GM12878 (cell line): ENCODE data around the gene TMED10. TPM values are rescaled to one million over a fixed set of nuclear protein-coding genes. Genes with fewer than 3 reads are reported as not detected.

Experiments used
- ATAC-seq: fragments of 200-7000 bp; cut with Tn5 transposase; 3 replicates; pipeline ENCODE4 v1.9.1; 2020; ENCODE audit warnings: mild to moderate bottlenecking, moderate library complexity
- BruUV-seq: library from RNA; stranded (reverse); fragments of 400-500 nt; replicated peaks from 2 replicates; lab custom pipeline; 2021; lab: Mats Ljungman, UMichigan
- CTCF ChIA-PET: fragments of 300-600 bp; sonication (Branson Sonifier 250); formaldehyde crosslinking; extraction: SDS; loops from one replicate; lab custom pipeline; 2021; ENCODE audit warnings: inconsistent platforms; lab: Yijun Ruan, JAX
- POLR2A ChIA-PET: fragments of 350-600 bp; formaldehyde crosslinking; extraction: SDS; loops from one replicate; lab custom pipeline; 2021; ENCODE audit warnings: inconsistent platforms; lab: Charles Lee
- RAD21 ChIA-PET: fragments of 300-600 bp; sonication (Branson Sonifier 250); formaldehyde crosslinking; loops from one replicate; lab custom pipeline; 2023; ENCODE audit warnings: antibody characterized with exemption; ENCODE audit not compliant: unreplicated experiment; lab: Charles Lee
- SMC1A ChIA-PET: fragments of 300-600 bp; sonication (Branson Sonifier 250); formaldehyde crosslinking; loops from one replicate; lab custom pipeline; 2023; ENCODE audit not compliant: unreplicated experiment, uncharacterized antibody; lab: Charles Lee
- DNase-seq: peaks from one replicate; pipeline ENCODE4 v3.0.0-alpha.2; 2011; ENCODE audit warnings: low read depth, low spot score
- FAIRE-seq: peaks from 3 replicates; lab custom pipeline; 2011; peaks lifted over from hg19 to GRCh38; lab: Jason Lieb, UNC
- H2AFZ ChIP-seq: 2 replicates; pipeline ENCODE4 v1.6.0; 2011; ENCODE audit warnings: low read depth, low read length, control low read depth; ENCODE audit not compliant: control insufficient read depth
- H3K27ac ChIP-seq: 2 replicates; pipeline ENCODE4 v1.5.1; 2011; ENCODE audit warnings: control low read depth; ENCODE audit not compliant: control insufficient read depth, insufficient read depth
- H3K27me3 ChIP-seq, 2 experiments: replicated peaks in 1 of 2; 2 replicates each; pipeline versions ENCODE4 v1.6.0 to v1.6.1; 2011; ENCODE audit warnings: low read length in 1 of 2; ENCODE audit not compliant: control insufficient read depth in 2 of 2, insufficient read depth in 2 of 2
- H3K36me3 ChIP-seq, 2 experiments: 2 replicates each; pipeline ENCODE4 v1.5.1; 2011; ENCODE audit warnings: low read length in 1 of 2; ENCODE audit not compliant: control insufficient read depth in 2 of 2, insufficient read depth in 2 of 2
- H3K4me1 ChIP-seq: 2 replicates; pipeline ENCODE4 v1.6.1; 2011; ENCODE audit warnings: mild to moderate bottlenecking, low read length, moderate library complexity, mixed read lengths; ENCODE audit not compliant: control insufficient read depth, insufficient read depth
- H3K4me2 ChIP-seq: 2 replicates; pipeline ENCODE4 v1.6.0; 2011; ENCODE audit warnings: control low read depth; ENCODE audit not compliant: control insufficient read depth, insufficient read depth
- H3K4me3 ChIP-seq: fragments of 200-600 bp; sonication (generic); 2 replicates; pipeline ENCODE4 v1.5.1; 2016
- H3K79me2 ChIP-seq: 2 replicates; pipeline ENCODE4 v1.6.0; 2011; ENCODE audit warnings: low read length; ENCODE audit not compliant: control insufficient read depth, insufficient read depth
- H3K9ac ChIP-seq: 2 replicates; pipeline ENCODE4 v1.8.0; 2011; ENCODE audit warnings: low read length, control low read depth, mixed read lengths; ENCODE audit not compliant: control insufficient read depth, insufficient read depth
- H3K9me3 ChIP-seq: replicated peaks from 3 replicates; pipeline ENCODE4 v1.5.1; 2011; ENCODE audit warnings: mild to moderate bottlenecking, low read length; ENCODE audit not compliant: control insufficient read depth, insufficient read depth
- H4K20me1 ChIP-seq: 2 replicates; pipeline ENCODE4 v1.6.0; 2011; ENCODE audit not compliant: control insufficient read depth, insufficient read depth
- RAD21 ChIP-seq: IDR thresholded peaks from 2 replicates; pipeline ENCODE4 v1.6.1; 2011; ENCODE audit warnings: mild to moderate bottlenecking, low read depth, low read length, moderate library complexity; ENCODE audit not compliant: insufficient read depth
- RB1 ChIP-seq: fragments of 450-650 bp; formaldehyde crosslinking; IDR thresholded peaks from 2 replicates; pipeline ENCODE4 v1.6.1; 2017; ENCODE audit warnings: mild to moderate bottlenecking, borderline replicate concordance
- SIX5 ChIP-seq: IDR thresholded peaks from 2 replicates; pipeline ENCODE4 v1.6.1; 2011; ENCODE audit warnings: mild to moderate bottlenecking, low read depth, low read length, moderate library complexity; ENCODE audit not compliant: severe bottlenecking
- SMC3 ChIP-seq: IDR thresholded peaks from 2 replicates; pipeline ENCODE4 v1.6.1; 2011; ENCODE audit warnings: low read length, improper control_type of control experiment, borderline replicate concordance
- in situ Hi-C: fragments of 300-500 bp; cut with MboI; formaldehyde crosslinking; loops from 9 replicates; pipeline ENCODE4 v1.14.3; 2018; ENCODE audit warnings: mixed read lengths
- intact Hi-C: fragments of 100-400 bp; cut with micrococcal nuclease; formaldehyde crosslinking; loops from one replicate; pipeline ENCODE4 v1.14.2; 2022; ENCODE audit not compliant: unreplicated experiment
- polyA plus RNA-seq, 11 experiments: library from polyadenylated mRNA; depleted of rRNA in 4 of 11; unstranded in 6 of 11; stranded (reverse) in 5 of 11; fragments of >200 nt; fragmentation: Nextera tagmentation in 4 of 11; fragmentation: Illumina TruSeq in 1 of 11; extraction: Ambion mirVana in 4 of 11; extraction: Trizol in 1 of 11; gene quantifications; 1 replicate in 1 of 11; 2 replicates in 10 of 11; pipeline versions ENCODE4 v1.2.1 to v1.2.3, GENCODE V29; 2011 to 2016; ENCODE audit warnings: inconsistent platforms in 2 of 11, missing spikeins in 2 of 11, low read depth in 1 of 11
- total RNA-seq, 4 experiments: library from RNA; depleted of rRNA in 3 of 4; stranded (reverse); fragments of >200 nt in 3 of 4; fragmentation: Illumina TruSeq in 1 of 4; extraction: Trizol in 1 of 4; gene quantifications; 2 replicates each; pipeline versions ENCODE4 v1.2.1 to v1.2.3, GENCODE V29; 2013 to 2021
- TF ChIP-seq, protein P1 (sequence below): fragments of 450-650 bp; IDR thresholded peaks from 2 replicates; pipeline ENCODE4 v1.6.1; 2017; ENCODE audit warnings: borderline replicate concordance
- TF ChIP-seq, protein P2 (sequence below), 3 experiments: IDR thresholded peaks in 2 of 3; conservative IDR thresholded peaks in 1 of 3; 2 replicates each; pipeline ENCODE4 v1.5.1; 2011; ENCODE audit warnings: low read depth in 3 of 3, low read length in 3 of 3, mild to moderate bottlenecking in 3 of 3, control low read depth in 2 of 3, moderate library complexity in 2 of 3, inconsistent platforms in 1 of 3, mixed read lengths in 1 of 3; ENCODE audit not compliant: control insufficient read depth in 2 of 3, insufficient read depth in 1 of 3; ENCODE audit errors: extremely low read depth in 1 of 3

TMED10 gene
- total and polyA plus RNA-seq, 10 of the 15 experiments (the other 5 are each of a cell fraction or from before 2014, with no cell fraction given), result 99.8 to 270 (median 180) TPM

DNA sequence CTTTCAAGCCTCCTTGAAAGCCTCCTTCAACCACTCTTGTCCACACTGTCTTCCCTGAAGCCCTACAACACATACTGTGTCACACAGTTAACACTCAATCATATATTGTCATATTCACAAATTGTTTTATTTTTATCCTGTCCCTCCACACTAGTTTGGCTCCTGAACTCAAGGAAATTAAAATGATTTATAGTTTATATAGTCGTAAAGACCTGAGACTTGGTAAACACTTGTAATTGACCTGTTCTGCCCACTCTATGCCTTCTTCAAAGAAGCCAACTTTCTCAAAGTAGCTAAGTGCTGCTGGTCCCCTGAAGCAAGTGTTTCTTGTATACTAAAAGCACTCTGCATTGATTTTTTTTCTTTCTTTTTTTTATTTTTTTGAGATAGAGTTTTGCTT is 33.9 kb downstream of the TMED10 start (continued):
- TF ChIP-seq, protein P1, sequence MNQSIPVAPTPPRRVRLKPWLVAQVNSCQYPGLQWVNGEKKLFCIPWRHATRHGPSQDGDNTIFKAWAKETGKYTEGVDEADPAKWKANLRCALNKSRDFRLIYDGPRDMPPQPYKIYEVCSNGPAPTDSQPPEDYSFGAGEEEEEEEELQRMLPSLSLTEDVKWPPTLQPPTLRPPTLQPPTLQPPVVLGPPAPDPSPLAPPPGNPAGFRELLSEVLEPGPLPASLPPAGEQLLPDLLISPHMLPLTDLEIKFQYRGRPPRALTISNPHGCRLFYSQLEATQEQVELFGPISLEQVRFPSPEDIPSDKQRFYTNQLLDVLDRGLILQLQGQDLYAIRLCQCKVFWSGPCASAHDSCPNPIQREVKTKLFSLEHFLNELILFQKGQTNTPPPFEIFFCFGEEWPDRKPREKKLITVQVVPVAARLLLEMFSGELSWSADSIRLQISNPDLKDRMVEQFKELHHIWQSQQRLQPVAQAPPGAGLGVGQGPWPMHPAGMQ, result no peak
- TF ChIP-seq SIX5, result no peak

DNA sequence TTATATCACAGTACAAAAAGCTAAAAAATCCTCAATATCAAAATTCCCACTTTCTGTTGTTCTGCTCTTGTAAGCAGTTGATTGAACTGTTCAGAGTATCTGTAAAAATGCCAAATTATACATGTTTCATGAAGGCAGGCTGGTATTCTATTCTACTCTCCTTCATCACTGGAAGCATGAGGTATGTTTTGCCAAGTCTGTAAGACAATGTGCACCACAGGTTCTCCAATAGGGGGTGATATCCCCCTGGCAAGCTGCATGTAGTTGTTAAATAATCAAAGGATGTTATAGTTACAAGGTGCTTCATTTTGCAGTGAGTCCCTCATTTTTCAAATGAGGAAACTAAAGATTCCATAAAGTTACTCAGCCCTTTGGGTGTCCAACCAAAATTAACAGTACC is 34.4 kb downstream of the TMED10 start:
- ChIA-PET RAD21 (interaction anchor here (0.8 to 7.7 kb wide), 4 partner anchors 11 to 162 kb away, joined by 4 to 57 read pairs (median 8); no protein-coding TSS in a partner anchor), CTCF (interaction anchor here (0.8 to 11.5 kb wide), 8 partner anchors 10 to 159 kb away, joined by 3 to 227 read pairs (median 3); no protein-coding TSS in a partner anchor), SMC1A (interaction anchor here (1.3 to 3.2 kb wide), 5 partner anchors 147 to 419 kb away, joined by 3 to 29 read pairs (median 4); no protein-coding TSS in a partner anchor), POLR2A (interaction anchor here (0.5 to 0.9 kb wide), 2 partner anchors 34 to 167 kb away, joined by 5 to 7 read pairs; no protein-coding TSS in a partner anchor)
- peaks cover 18% of the 10 kb centered on the region for H3K4me1 ChIP-seq
- no peak overlapping the region for H2AFZ ChIP-seq
- no peak overlapping the region for H3K27ac ChIP-seq
- H3K4me2 ChIP-seq, result no peak overlapping the region
- no peak overlapping the region for H3K4me3 ChIP-seq
- no peaks in the 10 kb centered on the region for H4K20me1 ChIP-seq
- ATAC-seq (peak; percentile 65), DNase-seq (no peak), FAIRE-seq (peak; percentile 52)
- H3K27me3 ChIP-seq, result no peaks in the 10 kb centered on the region
- H3K9ac ChIP-seq, result no peak overlapping the region
- peaks cover 2 to 7% of the 10 kb centered on the region in 2 experiments; a peak in 2 of 4 replicates for H3K36me3 ChIP-seq
- no TSS peak for BruUV-seq
- peak; percentile 63 for TF ChIP-seq RAD21
- TF ChIP-seq, protein P2, sequence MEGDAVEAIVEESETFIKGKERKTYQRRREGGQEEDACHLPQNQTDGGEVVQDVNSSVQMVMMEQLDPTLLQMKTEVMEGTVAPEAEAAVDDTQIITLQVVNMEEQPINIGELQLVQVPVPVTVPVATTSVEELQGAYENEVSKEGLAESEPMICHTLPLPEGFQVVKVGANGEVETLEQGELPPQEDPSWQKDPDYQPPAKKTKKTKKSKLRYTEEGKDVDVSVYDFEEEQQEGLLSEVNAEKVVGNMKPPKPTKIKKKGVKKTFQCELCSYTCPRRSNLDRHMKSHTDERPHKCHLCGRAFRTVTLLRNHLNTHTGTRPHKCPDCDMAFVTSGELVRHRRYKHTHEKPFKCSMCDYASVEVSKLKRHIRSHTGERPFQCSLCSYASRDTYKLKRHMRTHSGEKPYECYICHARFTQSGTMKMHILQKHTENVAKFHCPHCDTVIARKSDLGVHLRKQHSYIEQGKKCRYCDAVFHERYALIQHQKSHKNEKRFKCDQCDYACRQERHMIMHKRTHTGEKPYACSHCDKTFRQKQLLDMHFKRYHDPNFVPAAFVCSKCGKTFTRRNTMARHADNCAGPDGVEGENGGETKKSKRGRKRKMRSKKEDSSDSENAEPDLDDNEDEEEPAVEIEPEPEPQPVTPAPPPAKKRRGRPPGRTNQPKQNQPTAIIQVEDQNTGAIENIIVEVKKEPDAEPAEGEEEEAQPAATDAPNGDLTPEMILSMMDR (IDR thresholded peaks at IDR 0.05 in 2 of 3, conservative IDR thresholded peaks at IDR 0.05 in 1 of 3; ENCODE audit: control insufficient read depth in 2 of 3, extremely low read depth in 1 of 3, insufficient read depth in 1 of 3, low read depth in 3 of 3, low read length in 3 of 3), result peak; percentile 44 to 47 (median 45); a peak in 5 of 6 replicates
- peak; percentile 38; the same call in 1 of the 2 replicates for TF ChIP-seq SMC3
- no peak for TF ChIP-seq RB1
- no peaks in the 10 kb centered on the region for H3K9me3 ChIP-seq
- in situ Hi-C loops, result no loop called here
- intact Hi-C loops, result no loop called here
- H3K79me2 ChIP-seq, result peaks cover 18% of the 10 kb centered on the region
